ENCODE data around the gene SMDT1. TPM values are rescaled to one million over a fixed set of nuclear protein-coding genes. Genes with fewer than 3 reads are reported as not detected.

SMDT1 gene
- total and polyA plus RNA-seq, 10 of the 15 experiments (the other 5 are each of a cell fraction or from before 2014, with no cell fraction given): 19.7 to 176 (median 66.3) TPM

DNA sequence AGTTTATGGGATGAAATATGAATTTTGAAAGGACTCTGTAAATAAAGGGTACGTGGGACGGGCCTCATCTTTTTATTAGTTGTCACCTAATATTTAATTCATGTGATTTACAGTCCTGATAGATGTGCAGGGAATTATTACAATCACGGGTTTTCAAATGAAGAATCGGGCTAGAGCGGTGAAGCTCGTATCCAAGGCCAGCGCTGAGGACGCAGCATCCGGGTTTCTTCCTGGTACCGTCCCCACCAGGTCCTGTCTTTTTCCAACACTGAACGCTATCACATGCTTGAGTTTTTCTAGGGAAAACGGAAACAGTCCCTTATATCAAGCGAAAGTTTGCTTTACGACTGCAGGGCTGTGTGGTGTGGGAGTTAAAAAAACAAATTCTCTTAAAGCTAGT lies 787 bp downstream of the SMDT1 start:
- H2AFZ ChIP-seq (ENCODE audit: control insufficient read depth, low read depth, low read length): peak overlapping the region; percentile 88
- no peaks in the 10 kb centered on the region for H4K20me1 ChIP-seq (ENCODE audit: control insufficient read depth, insufficient read depth)
- peaks cover 22% of the 10 kb centered on the region for H3K79me2 ChIP-seq (ENCODE audit: control insufficient read depth, insufficient read depth, low read length)
- H3K9ac ChIP-seq (ENCODE audit: control insufficient read depth, insufficient read depth, low read length): peak overlapping the region; percentile 90
- ATAC-seq (no peak), DNase-seq (ENCODE audit: low read depth, low spot score) (no peak), FAIRE-seq (peak; percentile 49)
- ChIA-PET RAD21 (ENCODE audit: unreplicated experiment) (interaction anchor here (0.7 to 3.3 kb wide), 7 partner anchors 9 to 363 kb away, joined by 3 to 32 read pairs (median 4); partner anchors contain the start of gene NDUFA6), SMC1A (ENCODE audit: uncharacterized antibody, unreplicated experiment) (interaction anchor here (0.6 to 3.5 kb wide), 8 partner anchors 9 to 606 kb away, joined by 3 to 29 read pairs (median 3); partner anchors contain the start of genes NAGA and NDUFA6), POLR2A (interaction anchor here (0.6 to 3.9 kb wide), 10 partner anchors 10 to 360 kb away, joined by 3 to 47 read pairs (median 4); partner anchors contain the start of genes CCDC134, NAGA and NDUFA6), CTCF (interaction anchor here (0.7 to 2.1 kb wide), 8 partner anchors 8 to 413 kb away, joined by 3 to 24 read pairs (median 4); partner anchors contain the start of genes NAGA and NDUFA6)
- BruUV-seq (replicated peaks): no TSS peak
- H3K27ac ChIP-seq (ENCODE audit: control insufficient read depth, insufficient read depth): peak overlapping the region; percentile 90
- peak overlapping the region; percentile 85 for H3K4me2 ChIP-seq (ENCODE audit: control insufficient read depth, insufficient read depth)
- no peaks in the 10 kb centered on the region for H3K9me3 ChIP-seq (replicated peaks; ENCODE audit: control insufficient read depth, insufficient read depth, low read length)
- peak overlapping the region; percentile 81 for H3K4me3 ChIP-seq
- in situ Hi-C loops (cut with MboI): no loop called here
- H3K27me3 ChIP-seq (replicated peaks in 1 of 2; ENCODE audit: control insufficient read depth in 2 of 2, insufficient read depth in 2 of 2, low read length in 1 of 2): no peaks in the 10 kb centered on the region
- 1% methylated on average over 14 of the region's 14 CpGs for WGBS (ENCODE audit: insufficient coverage, insufficient replicate concordance, low lambda C conversion rate, missing lambda C conversion rate)
- intact Hi-C loops (cut with micrococcal nuclease; ENCODE audit: unreplicated experiment): no loop called here
- TF ChIP-seq MXI1 (IDR thresholded peaks at IDR 0.05; ENCODE audit: low read depth, low read length): 0 out of 2 replicates have a peak, but pooled peaks have one; percentile 27
- TF ChIP-seq, protein P1, sequence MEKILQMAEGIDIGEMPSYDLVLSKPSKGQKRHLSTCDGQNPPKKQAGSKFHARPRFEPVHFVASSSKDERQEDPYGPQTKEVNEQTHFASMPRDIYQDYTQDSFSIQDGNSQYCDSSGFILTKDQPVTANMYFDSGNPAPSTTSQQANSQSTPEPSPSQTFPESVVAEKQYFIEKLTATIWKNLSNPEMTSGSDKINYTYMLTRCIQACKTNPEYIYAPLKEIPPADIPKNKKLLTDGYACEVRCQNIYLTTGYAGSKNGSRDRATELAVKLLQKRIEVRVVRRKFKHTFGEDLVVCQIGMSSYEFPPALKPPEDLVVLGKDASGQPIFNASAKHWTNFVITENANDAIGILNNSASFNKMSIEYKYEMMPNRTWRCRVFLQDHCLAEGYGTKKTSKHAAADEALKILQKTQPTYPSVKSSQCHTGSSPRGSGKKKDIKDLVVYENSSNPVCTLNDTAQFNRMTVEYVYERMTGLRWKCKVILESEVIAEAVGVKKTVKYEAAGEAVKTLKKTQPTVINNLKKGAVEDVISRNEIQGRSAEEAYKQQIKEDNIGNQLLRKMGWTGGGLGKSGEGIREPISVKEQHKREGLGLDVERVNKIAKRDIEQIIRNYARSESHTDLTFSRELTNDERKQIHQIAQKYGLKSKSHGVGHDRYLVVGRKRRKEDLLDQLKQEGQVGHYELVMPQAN (conservative IDR thresholded peaks at IDR 0.05): peak; percentile 26; the same call in 1 of the 2 replicates
- no peak for TF ChIP-seq ZSCAN29 (IDR thresholded peaks at IDR 0.05)
- TF ChIP-seq EP300 (IDR thresholded peaks at IDR 0.05; ENCODE audit: borderline replicate concordance in 1 of 2, control insufficient read depth in 1 of 2, low read depth in 2 of 2, low read length in 2 of 2): 0 out of 4 replicates have a peak, but pooled peaks of 1 of the 2 experiments have one; percentile 16
- TF ChIP-seq, protein P2, sequence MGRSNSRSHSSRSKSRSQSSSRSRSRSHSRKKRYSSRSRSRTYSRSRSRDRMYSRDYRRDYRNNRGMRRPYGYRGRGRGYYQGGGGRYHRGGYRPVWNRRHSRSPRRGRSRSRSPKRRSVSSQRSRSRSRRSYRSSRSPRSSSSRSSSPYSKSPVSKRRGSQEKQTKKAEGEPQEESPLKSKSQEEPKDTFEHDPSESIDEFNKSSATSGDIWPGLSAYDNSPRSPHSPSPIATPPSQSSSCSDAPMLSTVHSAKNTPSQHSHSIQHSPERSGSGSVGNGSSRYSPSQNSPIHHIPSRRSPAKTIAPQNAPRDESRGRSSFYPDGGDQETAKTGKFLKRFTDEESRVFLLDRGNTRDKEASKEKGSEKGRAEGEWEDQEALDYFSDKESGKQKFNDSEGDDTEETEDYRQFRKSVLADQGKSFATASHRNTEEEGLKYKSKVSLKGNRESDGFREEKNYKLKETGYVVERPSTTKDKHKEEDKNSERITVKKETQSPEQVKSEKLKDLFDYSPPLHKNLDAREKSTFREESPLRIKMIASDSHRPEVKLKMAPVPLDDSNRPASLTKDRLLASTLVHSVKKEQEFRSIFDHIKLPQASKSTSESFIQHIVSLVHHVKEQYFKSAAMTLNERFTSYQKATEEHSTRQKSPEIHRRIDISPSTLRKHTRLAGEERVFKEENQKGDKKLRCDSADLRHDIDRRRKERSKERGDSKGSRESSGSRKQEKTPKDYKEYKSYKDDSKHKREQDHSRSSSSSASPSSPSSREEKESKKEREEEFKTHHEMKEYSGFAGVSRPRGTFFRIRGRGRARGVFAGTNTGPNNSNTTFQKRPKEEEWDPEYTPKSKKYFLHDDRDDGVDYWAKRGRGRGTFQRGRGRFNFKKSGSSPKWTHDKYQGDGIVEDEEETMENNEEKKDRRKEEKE (IDR thresholded peaks at IDR 0.05): no peak
- TF ChIP-seq CREB1 (IDR thresholded peaks at IDR 0.05; ENCODE audit: low read depth): no peak
- H3K4me1 ChIP-seq (ENCODE audit: control insufficient read depth, insufficient read depth, low read length): peaks cover 9% of the 10 kb centered on the region
- peaks cover 2 to 9% of the 10 kb centered on the region in 2 experiments for H3K36me3 ChIP-seq (ENCODE audit: control insufficient read depth in 2 of 2, insufficient read depth in 2 of 2, low read length in 1 of 2)
